ENCODE data around the gene BCL2.

- no peak for TF ChIP-seq CTCF (IDR thresholded peaks at IDR 0.05)
- TF ChIP-seq POLR2A (IDR thresholded peaks at IDR 0.05): no peak
Observed at GRCh38 chr18:63147973-63148372, 171.6 kb downstream of the BCL2 start.
